GM21390 (cell line): Measurements from ENCODE around the gene HNF4A.

Experiments used
- ATAC-seq: cut with Tn5 transposase; IDR thresholded peaks from one replicate; pipeline ENCODE4 v1.9.1; 2021; ENCODE audit not compliant: unreplicated experiment

The HNF4A gene

DNA sequence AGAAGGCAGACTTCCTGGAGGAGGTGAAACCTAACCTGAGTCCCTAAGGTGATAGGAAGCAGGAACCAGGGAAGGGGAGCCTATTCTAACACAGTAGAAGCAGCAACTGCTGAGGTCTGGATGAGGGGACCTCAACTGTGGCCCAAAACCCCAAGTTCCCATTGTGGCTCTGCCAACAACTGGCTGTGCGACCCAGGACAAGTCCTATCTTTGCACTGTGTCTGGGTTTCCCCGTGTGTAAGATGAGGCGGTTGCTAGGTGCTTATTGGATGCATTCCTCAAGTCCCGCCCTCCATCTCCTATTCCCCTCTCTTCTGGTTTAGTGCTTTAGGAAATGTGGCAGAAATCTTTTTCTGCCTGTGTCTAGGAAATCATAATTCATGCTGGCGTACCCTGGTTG, 68.0 kb downstream of the HNF4A start:
- ATAC-seq, result no peak

DNA sequence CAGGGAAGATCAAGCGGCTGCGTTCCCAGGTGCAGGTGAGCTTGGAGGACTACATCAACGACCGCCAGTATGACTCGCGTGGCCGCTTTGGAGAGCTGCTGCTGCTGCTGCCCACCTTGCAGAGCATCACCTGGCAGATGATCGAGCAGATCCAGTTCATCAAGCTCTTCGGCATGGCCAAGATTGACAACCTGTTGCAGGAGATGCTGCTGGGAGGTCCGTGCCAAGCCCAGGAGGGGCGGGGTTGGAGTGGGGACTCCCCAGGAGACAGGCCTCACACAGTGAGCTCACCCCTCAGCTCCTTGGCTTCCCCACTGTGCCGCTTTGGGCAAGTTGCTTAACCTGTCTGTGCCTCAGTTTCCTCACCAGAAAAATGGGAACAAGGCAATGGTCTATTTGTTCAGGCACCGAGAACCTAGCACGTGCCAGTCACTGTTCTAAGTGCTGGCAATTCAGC, 68.6 kb downstream of the HNF4A start:
- no peak for ATAC-seq

- no peak for ATAC-seq
Measured at GRCh38 chr20:44425923-44426322, 70.4 kb downstream of the HNF4A start.

GRCh38 chr20:44426879-44427790, 71.6 kb downstream of the HNF4A start:
- ATAC-seq, result no peak

- ATAC-seq, result no peak
Measured at GRCh38 chr20:44427804-44428173, 72.3 kb downstream of the HNF4A start.

DNA sequence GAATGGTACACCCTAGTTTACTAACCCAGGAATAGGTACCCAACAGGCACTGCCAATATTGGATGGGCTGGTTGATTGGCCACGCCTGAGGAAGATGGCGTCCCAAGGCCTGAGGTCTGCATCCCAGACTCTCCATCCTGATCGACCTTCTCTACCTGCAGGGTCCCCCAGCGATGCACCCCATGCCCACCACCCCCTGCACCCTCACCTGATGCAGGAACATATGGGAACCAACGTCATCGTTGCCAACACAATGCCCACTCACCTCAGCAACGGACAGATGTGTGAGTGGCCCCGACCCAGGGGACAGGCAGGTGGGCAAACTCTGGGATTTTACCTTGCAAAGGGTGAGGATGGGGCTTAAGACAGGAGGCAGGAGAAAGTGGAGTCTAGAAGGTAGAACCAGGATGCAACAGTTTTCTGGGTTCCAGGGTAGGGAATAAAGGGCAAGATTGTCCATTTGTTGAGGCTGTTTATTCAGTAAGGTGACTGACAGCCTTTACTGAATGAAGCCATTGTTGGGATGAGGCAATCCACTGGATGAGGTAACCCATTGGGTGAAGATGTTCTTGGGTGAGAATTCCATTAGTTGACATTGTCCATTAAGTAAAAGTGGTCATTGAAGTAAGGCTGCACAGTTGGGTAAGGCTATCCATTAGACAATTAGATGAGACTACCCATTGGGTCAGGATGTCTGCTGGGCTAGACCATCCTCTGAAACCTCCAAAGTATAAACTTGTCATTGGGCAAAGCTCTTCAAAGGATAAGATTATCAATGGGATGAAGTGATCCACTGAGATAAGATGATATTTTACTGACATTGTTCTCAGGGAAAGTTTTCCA, 72.9 kb downstream of the HNF4A start:
- ATAC-seq, result no peak

DNA sequence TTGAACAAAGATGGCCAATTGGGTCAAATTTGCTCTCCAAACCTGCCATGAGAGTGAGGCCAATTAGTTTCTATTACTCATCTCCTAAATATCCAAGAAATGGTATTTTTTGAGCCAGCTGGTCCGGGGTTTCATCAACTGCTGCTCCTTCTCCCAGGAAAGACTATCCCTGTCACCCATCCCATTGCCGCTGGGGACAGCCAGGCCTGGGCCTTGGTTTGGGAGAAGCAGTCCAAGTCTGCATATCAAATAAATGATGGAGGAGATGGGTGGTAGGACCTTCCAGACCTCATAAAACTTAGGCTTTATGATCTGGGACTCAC, 73.5 kb downstream of the HNF4A start:
- ATAC-seq, result no peak

GRCh38 chr20:44429419-44430269, 74.1 kb downstream of the HNF4A start:
- no peak for ATAC-seq

DNA sequence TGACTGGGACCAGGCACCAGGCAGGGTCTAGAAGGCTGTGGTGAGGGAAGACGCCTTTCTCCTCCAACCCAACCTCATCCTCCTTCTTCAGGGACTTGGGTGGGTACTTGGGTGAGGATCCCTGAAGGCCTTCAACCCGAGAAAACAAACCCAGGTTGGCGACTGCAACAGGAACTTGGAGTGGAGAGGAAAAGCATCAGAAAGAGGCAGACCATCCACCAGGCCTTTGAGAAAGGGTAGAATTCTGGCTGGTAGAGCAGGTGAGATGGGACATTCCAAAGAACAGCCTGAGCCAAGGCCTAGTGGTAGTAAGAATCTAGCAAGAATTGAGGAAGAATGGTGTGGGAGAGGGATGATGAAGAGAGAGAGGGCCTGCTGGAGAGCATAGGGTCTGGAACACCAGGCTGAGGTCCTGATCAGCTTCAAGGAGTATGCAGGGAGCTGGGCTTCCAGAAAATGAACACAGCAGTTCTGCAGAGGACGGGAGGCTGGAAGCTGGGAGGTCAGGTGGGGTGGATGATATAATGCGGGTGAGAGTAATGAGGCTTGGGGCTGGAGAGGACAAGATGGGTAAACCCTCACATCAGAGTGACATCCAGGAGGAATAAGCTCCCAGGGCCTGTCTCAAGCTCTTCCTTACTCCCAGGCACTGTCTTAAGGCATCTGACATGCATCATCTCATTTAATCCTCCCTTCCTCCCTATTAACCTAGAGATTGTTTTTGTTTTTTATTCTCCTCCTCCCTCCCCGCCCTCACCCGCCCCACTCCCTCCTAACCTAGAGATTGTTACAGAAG, 75.0 kb downstream of the HNF4A start:
- no peak for ATAC-seq

- no peak for ATAC-seq
Measured at GRCh38 chr20:44431118-44431501, 75.6 kb downstream of the HNF4A start.

DNA sequence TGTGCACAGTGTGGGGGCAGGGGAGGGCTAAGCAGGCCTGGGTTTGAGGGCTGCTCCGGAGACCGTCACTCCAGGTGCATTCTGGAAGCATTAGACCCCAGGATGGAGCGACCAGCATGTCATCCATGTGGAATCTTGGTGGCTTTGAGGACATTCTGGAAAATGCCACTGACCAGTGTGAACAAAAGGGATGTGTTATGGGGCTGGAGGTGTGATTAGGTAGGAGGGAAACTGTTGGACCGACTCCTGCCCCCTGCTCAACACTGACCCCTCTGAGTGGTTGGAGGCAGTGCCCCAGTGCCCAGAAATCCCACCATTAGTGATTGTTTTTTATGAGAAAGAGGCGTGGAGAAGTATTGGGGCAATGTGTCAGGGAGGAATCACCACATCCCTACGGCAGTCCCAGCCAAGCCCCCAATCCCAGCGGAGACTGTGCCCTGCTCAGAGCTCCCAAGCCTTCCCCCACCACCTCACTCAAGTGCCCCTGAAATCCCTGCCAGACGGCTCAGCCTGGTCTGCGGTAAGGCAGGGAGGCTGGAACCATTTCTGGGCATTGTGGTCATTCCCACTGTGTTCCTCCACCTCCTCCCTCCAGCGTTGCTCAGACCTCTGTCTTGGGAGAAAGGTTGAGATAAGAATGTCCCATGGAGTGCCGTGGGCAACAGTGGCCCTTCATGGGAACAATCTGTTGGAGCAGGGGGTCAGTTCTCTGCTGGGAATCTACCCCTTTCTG, 76.2 kb downstream of the HNF4A start:
- ATAC-seq, result no peak

DNA sequence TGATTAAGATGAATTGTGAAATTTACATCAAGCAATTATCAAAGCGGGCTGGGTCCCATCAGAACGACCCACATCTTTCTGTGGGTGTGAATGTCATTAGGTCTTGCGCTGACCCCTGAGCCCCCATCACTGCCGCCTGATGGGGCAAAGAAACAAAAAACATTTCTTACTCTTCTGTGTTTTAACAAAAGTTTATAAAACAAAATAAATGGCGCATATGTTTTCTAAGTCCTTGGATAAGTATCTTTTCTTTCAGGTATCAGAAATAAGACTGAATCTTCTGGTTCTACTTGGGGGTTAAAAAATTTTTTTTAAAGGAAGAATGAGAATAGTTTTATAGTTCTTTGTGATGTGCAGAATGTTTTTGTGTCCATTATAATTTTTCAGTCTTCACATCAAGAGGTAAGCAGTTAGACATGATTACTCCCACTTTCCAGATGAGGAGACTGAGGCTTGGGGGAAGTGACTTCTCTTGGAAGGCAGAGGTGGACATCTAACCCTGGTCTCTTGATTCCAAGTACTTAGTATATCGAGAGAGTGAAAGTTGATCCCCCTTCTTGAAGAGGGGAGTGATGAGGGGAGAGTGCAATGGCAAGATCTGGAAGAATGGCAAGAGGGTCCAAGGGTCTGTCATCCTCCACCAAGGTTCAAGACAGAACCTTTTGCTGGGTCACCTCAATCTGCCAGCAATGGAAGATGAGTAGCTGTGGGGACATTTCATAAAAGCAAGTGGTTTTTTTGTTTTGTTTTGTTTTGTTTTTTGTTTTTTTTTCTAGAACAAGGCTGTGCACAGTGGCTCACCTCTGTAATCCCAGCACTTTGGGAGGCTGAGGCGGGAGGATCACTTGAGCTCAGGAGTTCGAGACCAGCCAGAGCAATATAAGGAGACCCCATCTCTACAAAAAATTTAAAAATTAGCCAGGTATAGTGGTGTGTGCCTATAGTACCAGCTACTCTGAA, 77.4 kb downstream of the HNF4A start:
- no peak for ATAC-seq

- ATAC-seq, result no peak
Measured at GRCh38 chr20:44433751-44434538, 78.4 kb downstream of the HNF4A start.

- no peak for ATAC-seq
Measured at GRCh38 chr20:44435630-44436335, 80.3 kb downstream of the HNF4A start.

GRCh38 chr20:44436393-44436792, 80.9 kb downstream of the HNF4A start:
- ATAC-seq, result no peak

- ATAC-seq, result no peak
Measured at GRCh38 chr20:44437497-44437896, 82.0 kb downstream of the HNF4A start.

- no peak for ATAC-seq
Measured at GRCh38 chr20:44438782-44439181, 83.3 kb downstream of the HNF4A start.
